Measurements from ENCODE around the gene TCHH.

- TF ChIP-seq CTCF (conservative IDR thresholded peaks at IDR 0.05 in 1 of 2, IDR thresholded peaks at IDR 0.05 in 1 of 2; ENCODE audit: low read depth in 1 of 2, low read length in 2 of 2) (no peak), EZH2 (IDR thresholded peaks at IDR 0.05; ENCODE audit: low read length, missing control alignments) (no peak)
These were observed 10.7 kb upstream of the TCHH start for GRCh38 chr1:152125834-152126443.

Measured in fibroblast of lung (primary cell).